Measurements from ENCODE around the gene SPRR5. TPM values are rescaled to one million over a fixed set of nuclear protein-coding genes. Genes with fewer than 3 reads are reported as not detected.

The SPRR5 gene
- polyA plus RNA-seq, 1 donor (not counting 4 experiments of a cell fraction or from before 2014, with no cell fraction given) = 0.30 TPM

- Histone ChIP-seq H3K9me3 (ENCODE audit: control insufficient read depth, low read depth, low read length) (no peaks in the 10 kb centered on the region), H3K27me3 (ENCODE audit: control insufficient read depth, extremely low read depth, insufficient read depth, low read length) (no peaks in the 10 kb centered on the region), H3K79me2 (ENCODE audit: control insufficient read depth, insufficient read depth, low read length) (no peaks in the 10 kb centered on the region), H3K4me1 (ENCODE audit: control insufficient read depth, extremely low read depth, insufficient read depth, low read length) (peaks cover 11% of the 10 kb centered on the region), H4K20me1 (ENCODE audit: control insufficient read depth, extremely low read depth, insufficient read depth, low read length) (no peaks in the 10 kb centered on the region), H3K4me2 (ENCODE audit: control insufficient read depth, extremely low read depth, insufficient read depth, low read depth, low read length) (peak overlapping the region; percentile 3), H3K27ac (ENCODE audit: control insufficient read depth, insufficient read depth, low read length) (no peak overlapping the region), H3K36me3 (ENCODE audit: control insufficient read depth in 2 of 2, extremely low read depth in 1 of 2, insufficient read depth in 2 of 2, low read length in 2 of 2) (no peaks in the 10 kb centered on the region), H3K9ac (ENCODE audit: control insufficient read depth, extremely low read depth, insufficient read depth, low read length) (no peak overlapping the region), H2AFZ (ENCODE audit: control insufficient read depth, low read length) (peak overlapping the region; percentile 20), H3K4me3 (ENCODE audit: control insufficient read depth in 2 of 3, extremely low read depth in 1 of 3, insufficient read depth in 2 of 3, low read depth in 1 of 3, low read length in 3 of 3) (no peak overlapping the region), H3K9me1 (ENCODE audit: control insufficient read depth, extremely low read depth, insufficient read depth, low read length) (no peaks in the 10 kb centered on the region)
- peak; percentile 58 for FAIRE-seq
- dilution Hi-C loops (cut with MboI; ENCODE audit: extremely low pct_ligation_motif_present, low sequenced_read_pairs) = no loop called here
- DNase-seq (ENCODE audit: low read depth, low spot score) = peak; percentile 82
- TF ChIP-seq EZH2 (IDR thresholded peaks at IDR 0.05; ENCODE audit: low read length) (no peak), CTCF (optimal IDR thresholded peaks at IDR 0.05 in 1 of 3, IDR thresholded peaks at IDR 0.05 in 1 of 3, conservative IDR thresholded peaks at IDR 0.05 in 1 of 3; ENCODE audit: extremely low read depth in 1 of 3, insufficient read depth in 2 of 3, low read length in 3 of 3) (no peak)
Observed at GRCh38 chr1:152912900-152913299, 34.1 kb upstream of the SPRR5 start.

GRCh38 chr1:152917794-152918193 is 29.2 kb upstream of the SPRR5 start:
- H2AFZ ChIP-seq (ENCODE audit: control insufficient read depth, low read length) = peak overlapping the region; percentile 57
- TF ChIP-seq CTCF (optimal IDR thresholded peaks at IDR 0.05 in 1 of 3, IDR thresholded peaks at IDR 0.05 in 1 of 3, conservative IDR thresholded peaks at IDR 0.05 in 1 of 3; ENCODE audit: extremely low read depth in 1 of 3, insufficient read depth in 2 of 3, low read length in 3 of 3) (peak; percentile 20 to 83 (median 50)), EZH2 (IDR thresholded peaks at IDR 0.05; ENCODE audit: low read length) (no peak)
- peaks cover under 1% of the 10 kb centered on the region for H3K4me1 ChIP-seq (ENCODE audit: control insufficient read depth, extremely low read depth, insufficient read depth, low read length)
- no peak overlapping the region for H3K4me2 ChIP-seq (ENCODE audit: control insufficient read depth, extremely low read depth, insufficient read depth, low read depth, low read length)
- peak; percentile 76 for FAIRE-seq
- DNase-seq (ENCODE audit: low read depth, low spot score) = no peak
- dilution Hi-C loops (cut with MboI; ENCODE audit: extremely low pct_ligation_motif_present, low sequenced_read_pairs) = no loop called here
- H3K79me2 ChIP-seq (ENCODE audit: control insufficient read depth, insufficient read depth, low read length) = no peaks in the 10 kb centered on the region
- H3K9me3 ChIP-seq (ENCODE audit: control insufficient read depth, low read depth, low read length) = no peaks in the 10 kb centered on the region
- H3K27me3 ChIP-seq (ENCODE audit: control insufficient read depth, extremely low read depth, insufficient read depth, low read length) = no peaks in the 10 kb centered on the region
- no peaks in the 10 kb centered on the region for H3K36me3 ChIP-seq (ENCODE audit: control insufficient read depth in 2 of 2, extremely low read depth in 1 of 2, insufficient read depth in 2 of 2, low read length in 2 of 2)
- no peak overlapping the region for H3K27ac ChIP-seq (ENCODE audit: control insufficient read depth, insufficient read depth, low read length)
- H3K9ac ChIP-seq (ENCODE audit: control insufficient read depth, extremely low read depth, insufficient read depth, low read length) = no peak overlapping the region
- no peaks in the 10 kb centered on the region for H3K9me1 ChIP-seq (ENCODE audit: control insufficient read depth, extremely low read depth, insufficient read depth, low read length)
- H4K20me1 ChIP-seq (ENCODE audit: control insufficient read depth, extremely low read depth, insufficient read depth, low read length) = no peaks in the 10 kb centered on the region
- H3K4me3 ChIP-seq (ENCODE audit: control insufficient read depth in 2 of 3, extremely low read depth in 1 of 3, insufficient read depth in 2 of 3, low read depth in 1 of 3, low read length in 3 of 3) = no peak overlapping the region

Measured in keratinocyte (primary cell).